ENCODE results near the gene NUP210.

DNA sequence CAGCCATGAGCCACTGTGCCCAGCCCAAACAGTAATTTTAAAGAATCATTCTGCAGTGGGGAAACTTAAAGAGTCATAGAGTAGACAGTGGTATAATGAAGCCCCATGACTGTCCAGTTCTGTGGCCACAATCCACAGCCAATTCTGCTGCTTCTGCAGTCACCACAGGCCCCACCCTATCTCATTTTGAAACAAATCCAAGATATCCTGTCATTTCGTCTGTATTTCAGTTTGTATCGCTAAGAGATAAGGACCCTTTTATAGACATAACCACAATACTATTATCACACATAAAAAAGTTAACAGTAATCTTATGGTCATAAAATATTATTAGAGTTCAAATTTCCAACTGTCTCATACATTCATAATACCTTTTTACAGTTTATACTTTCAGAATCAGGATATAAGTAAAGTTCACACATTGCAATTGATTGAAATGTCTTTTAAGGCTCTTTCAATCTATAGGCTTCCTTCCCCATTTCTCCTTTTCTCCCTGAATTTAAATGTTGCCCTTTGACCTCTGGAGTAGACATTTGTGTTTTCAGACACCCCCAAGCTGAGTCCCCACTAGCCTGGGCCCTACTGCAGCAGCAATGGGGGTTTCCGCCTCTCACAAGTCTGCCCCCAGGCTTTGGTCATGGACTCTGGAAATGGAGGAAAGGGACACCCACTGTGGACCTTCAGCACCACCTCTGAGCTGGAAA, 4.2 kb upstream of the NUP210 start:
- TF ChIP-seq, protein P1, sequence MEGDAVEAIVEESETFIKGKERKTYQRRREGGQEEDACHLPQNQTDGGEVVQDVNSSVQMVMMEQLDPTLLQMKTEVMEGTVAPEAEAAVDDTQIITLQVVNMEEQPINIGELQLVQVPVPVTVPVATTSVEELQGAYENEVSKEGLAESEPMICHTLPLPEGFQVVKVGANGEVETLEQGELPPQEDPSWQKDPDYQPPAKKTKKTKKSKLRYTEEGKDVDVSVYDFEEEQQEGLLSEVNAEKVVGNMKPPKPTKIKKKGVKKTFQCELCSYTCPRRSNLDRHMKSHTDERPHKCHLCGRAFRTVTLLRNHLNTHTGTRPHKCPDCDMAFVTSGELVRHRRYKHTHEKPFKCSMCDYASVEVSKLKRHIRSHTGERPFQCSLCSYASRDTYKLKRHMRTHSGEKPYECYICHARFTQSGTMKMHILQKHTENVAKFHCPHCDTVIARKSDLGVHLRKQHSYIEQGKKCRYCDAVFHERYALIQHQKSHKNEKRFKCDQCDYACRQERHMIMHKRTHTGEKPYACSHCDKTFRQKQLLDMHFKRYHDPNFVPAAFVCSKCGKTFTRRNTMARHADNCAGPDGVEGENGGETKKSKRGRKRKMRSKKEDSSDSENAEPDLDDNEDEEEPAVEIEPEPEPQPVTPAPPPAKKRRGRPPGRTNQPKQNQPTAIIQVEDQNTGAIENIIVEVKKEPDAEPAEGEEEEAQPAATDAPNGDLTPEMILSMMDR (conservative IDR thresholded peaks at IDR 0.05; ENCODE audit: low read depth, low read length), result no peak
- TF ChIP-seq EZH2phosphoT487 (IDR thresholded peaks at IDR 0.05; ENCODE audit: borderline replicate concordance, low read length) (no peak), EZH2 (IDR thresholded peaks at IDR 0.05; ENCODE audit: low read length, unreplicated experiment) (no peak)
